Skin epidermis (tissue), 12 donors: ENCODE measurements around the gene TGM2.

Source experiments
- H3K27ac ChIP-seq, 21 experiments: fragments of 200-600 bp; sonication (generic) in 11 of 21; one replicate each; pipeline ENCODE4 v1.5.0; 2020; ENCODE audit warnings: mild to moderate bottlenecking in 3 of 21, inconsistent platforms in 2 of 21, moderate library complexity in 2 of 21
- H3K4me3 ChIP-seq, 7 experiments: fragments of 200-600 bp; sonication (generic) in 2 of 7; one replicate each; pipeline ENCODE4 v1.5.0; 2020; ENCODE audit warnings: inconsistent platforms in 2 of 7, mild to moderate bottlenecking in 2 of 7, moderate library complexity in 1 of 7

TGM2 gene

GRCh38 chr20:38200646-38201045 lies 35.6 kb upstream of the TGM2 start:
- H3K27ac ChIP-seq: no peak overlapping the region
- H3K4me3 ChIP-seq: no peak overlapping the region

- no peak overlapping the region for H3K4me3 ChIP-seq
- no peak overlapping the region for H3K27ac ChIP-seq
These were observed 34.7 kb upstream of the TGM2 start for GRCh38 chr20:38199501-38200390.

GRCh38 chr20:38198238-38198861 lies 33.3 kb upstream of the TGM2 start:
- H3K27ac ChIP-seq: no peak overlapping the region
- H3K4me3 ChIP-seq: no peak overlapping the region

GRCh38 chr20:38197619-38198018 lies 32.5 kb upstream of the TGM2 start:
- Histone ChIP-seq H3K27ac (peak overlapping the region in 1 of 21 experiments; percentile 9), H3K4me3 (no peak overlapping the region)

- H3K27ac ChIP-seq: peak overlapping the region in 2 of 21 experiments; percentile 9 to 21
These were observed 32.1 kb upstream of the TGM2 start for GRCh38 chr20:38197217-38197616.

GRCh38 chr20:38196592-38196991 lies 31.5 kb upstream of the TGM2 start:
- Histone ChIP-seq H3K27ac (peak overlapping the region in 1 of 21 experiments; percentile 37), H3K4me3 (no peak overlapping the region)

More at GRCh38 chr20:38197217-38197616, 32.1 kb upstream of the TGM2 start:
- no peak overlapping the region for H3K4me3 ChIP-seq

GRCh38 chr20:38196076-38196475 lies 31.0 kb upstream of the TGM2 start:
- Histone ChIP-seq H3K4me3 (no peak overlapping the region), H3K27ac (no peak overlapping the region)

- Histone ChIP-seq H3K27ac (no peak overlapping the region), H3K4me3 (no peak overlapping the region)
These were observed 30.5 kb upstream of the TGM2 start for GRCh38 chr20:38195521-38195920.

GRCh38 chr20:38194971-38195504 lies 30.0 kb upstream of the TGM2 start:
- H3K4me3 ChIP-seq: no peak overlapping the region
- no peak overlapping the region for H3K27ac ChIP-seq

- no peak overlapping the region for H3K4me3 ChIP-seq
- H3K27ac ChIP-seq: no peak overlapping the region
These were observed 28.6 kb upstream of the TGM2 start for GRCh38 chr20:38193586-38194105.

- no peak overlapping the region for H3K4me3 ChIP-seq
- no peak overlapping the region for H3K27ac ChIP-seq
These were observed 27.3 kb upstream of the TGM2 start for GRCh38 chr20:38192323-38192885.

- H3K4me3 ChIP-seq: no peak overlapping the region
- H3K27ac ChIP-seq: no peak overlapping the region
These were observed 26.6 kb upstream of the TGM2 start for GRCh38 chr20:38191654-38192053.

GRCh38 chr20:38190936-38191371 lies 25.9 kb upstream of the TGM2 start:
- Histone ChIP-seq H3K4me3 (no peak overlapping the region), H3K27ac (no peak overlapping the region)

- Histone ChIP-seq H3K4me3 (no peak overlapping the region), H3K27ac (no peak overlapping the region)
These were observed 25.1 kb upstream of the TGM2 start for GRCh38 chr20:38190166-38190565.

- H3K27ac ChIP-seq: no peak overlapping the region
- H3K4me3 ChIP-seq: no peak overlapping the region
These were observed 22.4 kb upstream of the TGM2 start for GRCh38 chr20:38187517-38187916.

- no peak overlapping the region for H3K27ac ChIP-seq
- H3K4me3 ChIP-seq: no peak overlapping the region
These were observed 21.7 kb upstream of the TGM2 start for GRCh38 chr20:38186788-38187221.

GRCh38 chr20:38184101-38184500 lies 19.0 kb upstream of the TGM2 start:
- Histone ChIP-seq H3K27ac (no peak overlapping the region), H3K4me3 (no peak overlapping the region)

- H3K4me3 ChIP-seq: no peak overlapping the region
These were observed 16.9 kb upstream of the TGM2 start for GRCh38 chr20:38181971-38182370.

GRCh38 chr20:38181207-38181801 lies 16.2 kb upstream of the TGM2 start:
- no peak overlapping the region for H3K27ac ChIP-seq
- no peak overlapping the region for H3K4me3 ChIP-seq

More at GRCh38 chr20:38181971-38182370, 16.9 kb upstream of the TGM2 start:
- H3K27ac ChIP-seq: no peak overlapping the region

GRCh38 chr20:38180781-38181180 lies 15.7 kb upstream of the TGM2 start:
- H3K27ac ChIP-seq: no peak overlapping the region
- no peak overlapping the region for H3K4me3 ChIP-seq
